ENCODE results near the gene DPP6.

DNA sequence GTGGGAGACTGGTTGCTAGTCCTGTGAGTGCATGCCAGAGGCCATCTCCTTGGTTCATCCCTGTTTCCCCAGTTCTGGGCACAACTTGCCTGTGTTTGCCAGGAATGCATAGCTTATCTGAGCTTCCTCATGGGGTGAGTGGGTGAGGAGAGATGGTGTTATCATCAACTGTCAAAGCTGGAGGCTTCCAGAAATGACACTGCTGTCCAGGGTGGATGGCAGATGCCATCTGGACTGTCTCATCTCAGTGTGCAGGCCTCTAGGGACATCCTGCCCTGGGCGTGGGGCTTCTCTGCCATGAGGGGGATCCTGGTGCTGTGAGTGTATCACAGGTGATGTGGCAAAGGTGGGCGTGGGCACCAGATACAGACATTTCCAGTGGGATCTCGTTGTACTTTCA, 328.6 kb downstream of the DPP6 start:
- TF ChIP-seq, protein P1, sequence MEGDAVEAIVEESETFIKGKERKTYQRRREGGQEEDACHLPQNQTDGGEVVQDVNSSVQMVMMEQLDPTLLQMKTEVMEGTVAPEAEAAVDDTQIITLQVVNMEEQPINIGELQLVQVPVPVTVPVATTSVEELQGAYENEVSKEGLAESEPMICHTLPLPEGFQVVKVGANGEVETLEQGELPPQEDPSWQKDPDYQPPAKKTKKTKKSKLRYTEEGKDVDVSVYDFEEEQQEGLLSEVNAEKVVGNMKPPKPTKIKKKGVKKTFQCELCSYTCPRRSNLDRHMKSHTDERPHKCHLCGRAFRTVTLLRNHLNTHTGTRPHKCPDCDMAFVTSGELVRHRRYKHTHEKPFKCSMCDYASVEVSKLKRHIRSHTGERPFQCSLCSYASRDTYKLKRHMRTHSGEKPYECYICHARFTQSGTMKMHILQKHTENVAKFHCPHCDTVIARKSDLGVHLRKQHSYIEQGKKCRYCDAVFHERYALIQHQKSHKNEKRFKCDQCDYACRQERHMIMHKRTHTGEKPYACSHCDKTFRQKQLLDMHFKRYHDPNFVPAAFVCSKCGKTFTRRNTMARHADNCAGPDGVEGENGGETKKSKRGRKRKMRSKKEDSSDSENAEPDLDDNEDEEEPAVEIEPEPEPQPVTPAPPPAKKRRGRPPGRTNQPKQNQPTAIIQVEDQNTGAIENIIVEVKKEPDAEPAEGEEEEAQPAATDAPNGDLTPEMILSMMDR (IDR thresholded peaks at IDR 0.05; ENCODE audit: low read depth, low read length): no peak
- no peak for TF ChIP-seq MYC (IDR thresholded peaks at IDR 0.05; ENCODE audit: low read depth, low read length)
